GM12892 (cell line): ENCODE results near the gene STYXL2.

Experiments
- POLR2A ChIP-seq: IDR thresholded peaks from 2 replicates; pipeline ENCODE4 v1.6.1; 2011; ENCODE audit warnings: low read depth, low read length, control low read depth
- POLR2AphosphoS5 ChIP-seq: IDR thresholded peaks from 2 replicates; pipeline ENCODE4 v1.6.1; 2011; ENCODE audit warnings: low read depth, low read length, control low read depth

DNA sequence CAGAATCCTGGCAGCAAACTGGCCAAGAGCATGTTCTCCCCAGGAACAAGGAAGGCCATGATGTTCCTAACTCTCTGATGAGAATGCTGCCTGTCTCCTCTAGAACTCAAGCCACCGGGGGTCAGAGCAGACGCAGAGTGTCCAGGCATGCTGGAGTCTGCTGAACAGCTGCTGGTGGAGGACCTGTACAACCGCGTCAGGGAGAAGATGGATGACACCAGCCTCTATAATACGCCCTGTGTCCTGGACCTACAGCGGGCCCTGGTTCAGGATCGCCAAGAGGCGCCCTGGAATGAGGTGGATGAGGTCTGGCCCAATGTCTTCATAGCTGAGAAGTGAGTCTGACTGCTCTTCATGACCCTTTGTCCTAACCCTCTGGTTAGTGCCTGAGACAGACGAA, 23.4 kb downstream of the STYXL2 start:
- TF ChIP-seq POLR2A (no peak), POLR2AphosphoS5 (no peak)
